HG03175 (cell line): ENCODE measurements around the gene CHPF2.

Experiments
- ATAC-seq: cut with Tn5 transposase; IDR thresholded peaks from one replicate; pipeline ENCODE4 v1.9.1; 2021; ENCODE audit warnings: mild to moderate bottlenecking, moderate library complexity; ENCODE audit not compliant: unreplicated experiment

Gene CHPF2

DNA sequence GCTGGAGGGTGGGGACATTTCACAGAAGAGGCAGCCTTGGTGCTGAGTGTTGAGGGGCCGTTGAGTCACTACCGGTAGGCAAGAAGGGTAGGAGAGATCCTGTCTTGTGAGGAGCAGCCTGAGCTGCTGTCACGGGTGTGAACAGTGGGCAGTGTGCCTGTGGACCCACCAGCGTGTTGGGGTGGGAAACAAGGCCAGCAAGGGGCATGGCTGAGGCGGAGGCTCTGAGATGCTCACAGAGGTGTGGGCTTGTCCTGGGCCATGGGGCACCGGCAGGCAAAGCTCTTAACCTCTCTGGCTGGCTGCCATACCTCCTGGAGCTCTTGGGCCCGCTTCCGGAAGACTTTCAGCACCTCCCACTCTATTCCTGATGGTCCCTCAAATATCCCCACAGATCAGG, 49.8 kb downstream of the CHPF2 start:
- ATAC-seq = no peak

DNA sequence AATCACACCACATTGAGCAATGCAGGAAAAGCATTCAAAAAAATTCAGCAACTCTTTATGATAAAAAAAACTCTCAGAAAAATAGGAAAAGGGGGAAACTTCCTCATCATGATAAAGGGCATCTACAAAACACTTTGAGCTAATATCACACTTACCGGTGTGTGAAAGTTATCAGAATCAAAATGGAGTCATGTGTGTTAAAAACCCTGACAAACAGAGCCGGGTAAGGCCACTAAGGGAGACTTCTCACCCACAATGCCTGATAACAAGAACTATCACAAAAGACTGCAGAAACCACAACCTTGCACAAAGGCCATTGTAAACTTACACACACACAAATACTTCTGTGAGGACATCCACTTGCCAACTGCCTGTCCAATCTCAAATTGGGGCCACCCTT, 51.0 kb downstream of the CHPF2 start:
- ATAC-seq = no peak

DNA sequence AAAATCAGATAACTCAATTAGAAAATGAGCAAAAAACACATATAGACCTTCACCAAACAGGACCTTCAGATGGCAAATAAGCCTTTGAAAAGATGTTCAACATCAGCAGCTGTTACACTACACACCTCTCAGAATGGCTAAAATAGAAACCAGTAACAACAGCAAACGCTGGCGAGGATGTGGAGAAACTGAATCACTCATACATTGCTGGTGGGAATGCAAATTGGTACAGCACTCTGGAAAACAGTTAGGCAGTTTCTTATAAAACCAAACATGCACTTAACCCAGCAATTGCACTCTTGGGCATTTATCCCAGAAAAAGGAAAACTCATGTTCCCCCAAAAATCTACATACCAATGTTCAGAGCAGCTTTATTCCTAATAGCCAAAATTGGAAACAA, 53.9 kb downstream of the CHPF2 start:
- ATAC-seq = no peak
